LNCAP (cell line): ENCODE data around the gene GRAMD4.

ENCODE experiments used
- CTCF ChIP-seq: fragments of 450-650 bp; IDR thresholded peaks from 2 replicates; pipeline ENCODE4 v1.5.1; 2017; ENCODE audit warnings: mild to moderate bottlenecking

Gene GRAMD4

GRCh38 chr22:46622081-46622521 is 1.9 kb downstream of the GRAMD4 start:
- no peak for TF ChIP-seq CTCF

- no peak for TF ChIP-seq CTCF
These were observed 5.1 kb downstream of the GRAMD4 start for GRCh38 chr22:46625113-46625842.

GRCh38 chr22:46625843-46626349 is 5.7 kb downstream of the GRAMD4 start:
- no peak for TF ChIP-seq CTCF

GRCh38 chr22:46626356-46626755 is 6.2 kb downstream of the GRAMD4 start:
- TF ChIP-seq CTCF, result no peak

- TF ChIP-seq CTCF, result no peak
These were observed 7.0 kb downstream of the GRAMD4 start for GRCh38 chr22:46626911-46627805.

GRCh38 chr22:46627806-46628482 is 7.8 kb downstream of the GRAMD4 start:
- TF ChIP-seq CTCF, result no peak

- TF ChIP-seq CTCF, result no peak
These were observed 8.6 kb downstream of the GRAMD4 start for GRCh38 chr22:46628756-46629155.
